IMR-90 (cell line): ENCODE data around the gene SUGCT. TPM values are rescaled to one million over a fixed set of nuclear protein-coding genes. Genes with fewer than 3 reads are reported as not detected.

Experiments
- ATAC-seq: fragments of 200-7000 bp; cut with Tn5 transposase; 2 replicates; pipeline ENCODE4 v1.9.1; 2020; ENCODE audit warnings: low read depth, mild to moderate bottlenecking, moderate library complexity
- BruUV-seq: library from RNA; stranded (reverse); fragments of 400-500 nt; replicated peaks from 2 replicates; lab custom pipeline; 2021; lab: Mats Ljungman, UMichigan
- CTCF ChIA-PET: fragments of 300-600 bp; formaldehyde crosslinking; extraction: SDS; loops from one replicate; lab custom pipeline; 2021; ENCODE audit warnings: antibody characterized with exemption; lab: Yijun Ruan, JAX
- POLR2A ChIA-PET: fragments of 300-600 bp; sonication (Branson Sonifier 250); formaldehyde crosslinking; loops from one replicate; lab custom pipeline; 2022; ENCODE audit warnings: antibody characterized with exemption; ENCODE audit not compliant: unreplicated experiment; lab: Charles Lee
- DNase-seq: peaks from one replicate; pipeline ENCODE4 v3.0.0; 2013
- H2AFZ ChIP-seq: replicated peaks from 2 replicates; pipeline ENCODE3; 2013; ENCODE audit warnings: low read length, mild to moderate bottlenecking; ENCODE audit not compliant: poor library complexity
- H2AK5ac ChIP-seq: 2 replicates; pipeline ENCODE4 v1.6.1; 2013; ENCODE audit warnings: low read depth, low read length, inconsistent platforms
- H2AK9ac ChIP-seq: replicated peaks from 2 replicates; pipeline ENCODE3; 2013; ENCODE audit warnings: mild to moderate bottlenecking, low read depth, low read length, moderate library complexity; ENCODE audit not compliant: poor library complexity
- H2BK120ac ChIP-seq: 2 replicates; pipeline ENCODE4 v1.6.1; 2013; ENCODE audit warnings: low read depth, low read length, inconsistent platforms
- H2BK15ac ChIP-seq: 3 replicates; pipeline ENCODE4 v1.6.1; 2013; ENCODE audit warnings: low read depth, low read length, inconsistent platforms
- H2BK20ac ChIP-seq: 2 replicates; pipeline ENCODE4 v1.6.1; 2013; ENCODE audit warnings: low read depth, mild to moderate bottlenecking, inconsistent platforms, low read length, moderate library complexity
- H2BK5ac ChIP-seq: 2 replicates; pipeline ENCODE4 v1.6.1; 2013; ENCODE audit warnings: mild to moderate bottlenecking, low read depth, low read length, inconsistent platforms; ENCODE audit not compliant: poor library complexity, severe bottlenecking
- H3K14ac ChIP-seq: replicated peaks from 2 replicates; pipeline ENCODE4 v1.6.1; 2013; ENCODE audit warnings: low read depth, low read length, inconsistent platforms
- H3K18ac ChIP-seq: 2 replicates; pipeline ENCODE4 v1.6.1; 2013; ENCODE audit warnings: low read depth, low read length, control low read depth
- H3K23ac ChIP-seq: 2 replicates; pipeline ENCODE4 v1.6.1; 2013; ENCODE audit warnings: low read depth, low read length, inconsistent platforms
- H3K27ac ChIP-seq: 2 replicates; pipeline ENCODE4 v1.5.1; 2013; ENCODE audit warnings: mild to moderate bottlenecking, control low read depth, low read length; ENCODE audit not compliant: insufficient read depth
- H3K27me3 ChIP-seq: 2 replicates; pipeline ENCODE4 v1.6.1; 2013; ENCODE audit warnings: low read length; ENCODE audit not compliant: control insufficient read depth, insufficient read depth
- H3K36me3 ChIP-seq: 2 replicates; pipeline ENCODE4 v1.6.1; 2013; ENCODE audit warnings: low read length, mixed read lengths; ENCODE audit not compliant: control insufficient read depth, insufficient read depth
- H3K4ac ChIP-seq: 2 replicates; pipeline ENCODE4 v1.6.1; 2013; ENCODE audit warnings: low read depth, low read length, inconsistent platforms
- H3K4me1 ChIP-seq: 2 replicates; pipeline ENCODE4 v1.6.1; 2013; ENCODE audit warnings: low read length, mixed read lengths; ENCODE audit not compliant: control insufficient read depth, insufficient read depth
- H3K4me2 ChIP-seq: 2 replicates; pipeline ENCODE4 v1.6.1; 2013; ENCODE audit warnings: low read depth, mild to moderate bottlenecking, control low read depth, low read length, moderate library complexity
- H3K4me3 ChIP-seq: 2 replicates; pipeline ENCODE4 v1.5.1; 2013; ENCODE audit warnings: low read depth, mild to moderate bottlenecking, control low read depth, low read length, moderate library complexity; ENCODE audit not compliant: insufficient read depth
- H3K56ac ChIP-seq: 2 replicates; pipeline ENCODE4 v1.6.1; 2013; ENCODE audit warnings: low read length, inconsistent platforms; ENCODE audit not compliant: insufficient read depth; ENCODE audit errors: extremely low read depth
- H3K79me1 ChIP-seq, 2 experiments: 2 replicates each; pipeline ENCODE4 v1.6.1; 2013; ENCODE audit warnings: low read length in 2 of 2, inconsistent platforms in 1 of 2, low read depth in 1 of 2
- H3K9ac ChIP-seq: 2 replicates; pipeline ENCODE4 v1.6.1; 2013; ENCODE audit warnings: low read depth, low read length, control low read depth
- H3K9me1 ChIP-seq: 2 replicates; pipeline ENCODE4 v1.6.1; 2013; ENCODE audit warnings: low read length, inconsistent platforms; ENCODE audit not compliant: insufficient read depth
- H3K9me3 ChIP-seq: 2 replicates; pipeline ENCODE4 v1.6.1; 2013; ENCODE audit warnings: low read length; ENCODE audit not compliant: control insufficient read depth, insufficient read depth
- H4K20me1 ChIP-seq: 2 replicates; pipeline ENCODE4 v1.6.1; 2013; ENCODE audit warnings: low read length, inconsistent platforms; ENCODE audit not compliant: insufficient read depth
- H4K5ac ChIP-seq: 2 replicates; pipeline ENCODE4 v1.6.1; 2013; ENCODE audit warnings: mild to moderate bottlenecking, low read depth, low read length, control low read depth
- H4K8ac ChIP-seq, 2 experiments: 2 replicates each; pipeline ENCODE4 v1.6.1; 2013; ENCODE audit warnings: low read depth in 2 of 2, low read length in 2 of 2, control low read depth in 1 of 2, inconsistent platforms in 1 of 2
- H4K91ac ChIP-seq: 2 replicates; pipeline ENCODE4 v1.6.1; 2013; ENCODE audit warnings: low read depth, low read length, inconsistent platforms; ENCODE audit not compliant: insufficient read depth
- BHLHE40 ChIP-seq: fragments of 150-350 bp; IDR thresholded peaks from 2 replicates; pipeline ENCODE4 v1.6.1; 2016; ENCODE audit warnings: mild to moderate bottlenecking, low read depth, low read length
- CEBPB ChIP-seq: IDR thresholded peaks from 2 replicates; pipeline ENCODE4 v1.6.1; 2012; ENCODE audit warnings: low read depth, low read length, improper control_type of control experiment
- CHD1 ChIP-seq: IDR thresholded peaks from 2 replicates; pipeline ENCODE4 v1.6.1; 2012; ENCODE audit warnings: low read depth, low read length, improper control_type of control experiment
- FOS ChIP-seq: fragments of 150-350 bp; IDR thresholded peaks from 2 replicates; pipeline ENCODE4 v1.6.1; 2016; ENCODE audit warnings: low read depth, low read length
- MAFK ChIP-seq: IDR thresholded peaks from 2 replicates; pipeline ENCODE4 v1.6.1; 2012; ENCODE audit warnings: low read depth, low read length, improper control_type of control experiment
- MAZ ChIP-seq: IDR thresholded peaks from 2 replicates; pipeline ENCODE4 v1.6.1; 2012; ENCODE audit warnings: low read depth, mild to moderate bottlenecking, low read length, improper control_type of control experiment, moderate library complexity, borderline replicate concordance
- MXI1 ChIP-seq: IDR thresholded peaks from 2 replicates; pipeline ENCODE4 v1.6.1; 2012; ENCODE audit warnings: low read depth, mild to moderate bottlenecking, low read length, moderate library complexity, borderline replicate concordance
- NFE2L2 ChIP-seq: fragments of 150-350 bp; IDR thresholded peaks from 2 replicates; pipeline ENCODE4 v1.6.1; 2016; ENCODE audit warnings: low read depth, mild to moderate bottlenecking, low read length
- POLR2A ChIP-seq: IDR thresholded peaks from 2 replicates; pipeline ENCODE4 v1.6.1; 2012; ENCODE audit warnings: mild to moderate bottlenecking, low read depth, low read length
- RAD21 ChIP-seq: IDR thresholded peaks from 2 replicates; pipeline ENCODE4 v1.6.1; 2012; ENCODE audit warnings: low read length, improper control_type of control experiment
- RCOR1 ChIP-seq: IDR thresholded peaks from 2 replicates; pipeline ENCODE4 v1.6.1; 2012; ENCODE audit warnings: mild to moderate bottlenecking, low read length, improper control_type of control experiment; ENCODE audit not compliant: insufficient replicate concordance
- RFX5 ChIP-seq: IDR thresholded peaks from 2 replicates; pipeline ENCODE4 v1.8.0; 2012; ENCODE audit warnings: low read depth, mild to moderate bottlenecking, low read length, moderate library complexity
- SMC3 ChIP-seq: fragments of 150-350 bp; IDR thresholded peaks from 2 replicates; pipeline ENCODE4 v1.6.1; 2016; ENCODE audit warnings: low read depth, mild to moderate bottlenecking, antibody characterized with exemption, low read length, moderate library complexity
- WGBS, 2 experiments: methylation state at CpG; one replicate each; pipeline versions ENCODE4 v1.1.5 to v1.1.7; 2013; ENCODE audit warnings: missing lambda C conversion rate in 2 of 2; ENCODE audit not compliant: insufficient read length in 1 of 2; ENCODE audit errors: extremely low coverage in 2 of 2; 5-methylcytosine and 5-hydroxymethylcytosine counted together
- dilution Hi-C: fragments of 300-500 bp; cut with HindIII; formaldehyde crosslinking; loops from one replicate; pipeline ENCODE4 v1.14.3; 2018; ENCODE audit warnings: low sequenced_read_pairs; ENCODE audit not compliant: unreplicated experiment
- in situ Hi-C: fragments of 300-500 bp; cut with MboI; formaldehyde crosslinking; loops from 3 replicates; pipeline ENCODE4 v1.14.3; 2019; ENCODE audit warnings: low sequenced_read_pairs, inconsistent platforms, mixed read lengths
- intact Hi-C: fragments of 100-400 bp; cut with micrococcal nuclease; formaldehyde crosslinking; loops from 2 replicates; pipeline ENCODE4 v1.10.0; 2022
- polyA plus RNA-seq, 3 experiments: library from polyadenylated mRNA; depleted of rRNA; stranded (reverse); fragments of >200 nt; gene quantifications; 2 replicates each; pipeline ENCODE4 v1.2.3, GENCODE V29; 2012; ENCODE audit warnings: low replicate concordance in 1 of 3
- total RNA-seq: library from RNA; depleted of rRNA; stranded (reverse); fragments of >200 nt; gene quantifications from 2 replicates; pipeline ENCODE4 v1.2.3, GENCODE V29; 2012
- TF ChIP-seq, protein P1 (sequence below): fragments of 150-350 bp; IDR thresholded peaks from 2 replicates; pipeline ENCODE4 v1.6.1; 2017; ENCODE audit warnings: mild to moderate bottlenecking, antibody characterized with exemption, low read length, low read depth
- TF ChIP-seq, protein P2 (sequence below): fragments of 150-350 bp; IDR thresholded peaks from 2 replicates; pipeline ENCODE4 v1.6.1; 2016; ENCODE audit warnings: low read depth, mild to moderate bottlenecking, low read length, moderate library complexity, borderline replicate concordance
- TF ChIP-seq, protein P3 (sequence below): conservative IDR thresholded peaks from 2 replicates; pipeline ENCODE4 v1.5.1; 2012; ENCODE audit warnings: mild to moderate bottlenecking, low read depth, low read length, improper control_type of control experiment

The SUGCT gene
- total and polyA plus RNA-seq, 2 of the 4 experiments (the other 2 are of a cell fraction) = 5.9 to 8.3 TPM

DNA sequence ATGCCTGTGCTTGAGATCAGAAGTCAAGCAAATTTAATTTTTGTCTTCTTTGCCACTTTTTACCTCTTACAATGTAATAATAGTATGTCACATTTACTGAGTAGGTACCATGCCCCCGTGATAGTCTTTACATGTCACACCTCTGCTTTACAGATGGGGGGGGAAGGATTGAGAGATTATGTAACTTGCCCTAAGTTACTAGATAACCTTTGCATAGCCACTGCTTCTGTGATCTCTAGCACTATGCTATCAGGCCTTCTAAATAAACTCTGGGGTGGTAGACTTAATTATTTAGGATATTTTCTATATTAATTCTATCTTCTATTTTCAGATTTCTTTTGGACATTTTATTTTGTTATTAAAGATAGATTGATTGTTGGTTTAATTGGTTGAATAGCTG, 514.4 kb downstream of the SUGCT start:
- H4K91ac ChIP-seq = no peak overlapping the region
- H2AK5ac ChIP-seq = no peak overlapping the region
- no peak overlapping the region for H3K56ac ChIP-seq
- intact Hi-C loops (no loop called here), in situ Hi-C loops (no loop called here), dilution Hi-C loops (no loop called here)
- H4K8ac ChIP-seq = no peak overlapping the region
- no peak overlapping the region for H2BK15ac ChIP-seq
- no peaks in the 10 kb centered on the region for H3K9me3 ChIP-seq
- no peaks in the 10 kb centered on the region for H3K9me1 ChIP-seq
- no peaks in the 10 kb centered on the region for H3K36me3 ChIP-seq
- H4K5ac ChIP-seq = no peak overlapping the region
- no peak overlapping the region for H3K4me2 ChIP-seq
- no peak overlapping the region for H2BK20ac ChIP-seq
- CTCF ChIA-PET = no interaction called here
- H3K79me1 ChIP-seq = no peaks in the 10 kb centered on the region
- no peak overlapping the region for H3K4ac ChIP-seq
- H2BK5ac ChIP-seq = no peak overlapping the region
- ATAC-seq (no peak), DNase-seq (no peak)
- no peak overlapping the region for H3K4me3 ChIP-seq
- no peaks in the 10 kb centered on the region for H3K4me1 ChIP-seq
- no peak overlapping the region for H2BK120ac ChIP-seq
- TF ChIP-seq BHLHE40 (no peak), FOS (no peak), POLR2A (no peak), RCOR1 (no peak), RAD21 (no peak), CEBPB (no peak), RFX5 (no peak), NFE2L2 (no peak), MAFK (no peak), MAZ (no peak), MXI1 (no peak), SMC3 (no peak), CHD1 (no peak)
- TF ChIP-seq, protein P1, sequence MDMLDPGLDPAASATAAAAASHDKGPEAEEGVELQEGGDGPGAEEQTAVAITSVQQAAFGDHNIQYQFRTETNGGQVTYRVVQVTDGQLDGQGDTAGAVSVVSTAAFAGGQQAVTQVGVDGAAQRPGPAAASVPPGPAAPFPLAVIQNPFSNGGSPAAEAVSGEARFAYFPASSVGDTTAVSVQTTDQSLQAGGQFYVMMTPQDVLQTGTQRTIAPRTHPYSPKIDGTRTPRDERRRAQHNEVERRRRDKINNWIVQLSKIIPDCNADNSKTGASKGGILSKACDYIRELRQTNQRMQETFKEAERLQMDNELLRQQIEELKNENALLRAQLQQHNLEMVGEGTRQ = no peak
- TF ChIP-seq, protein P2, sequence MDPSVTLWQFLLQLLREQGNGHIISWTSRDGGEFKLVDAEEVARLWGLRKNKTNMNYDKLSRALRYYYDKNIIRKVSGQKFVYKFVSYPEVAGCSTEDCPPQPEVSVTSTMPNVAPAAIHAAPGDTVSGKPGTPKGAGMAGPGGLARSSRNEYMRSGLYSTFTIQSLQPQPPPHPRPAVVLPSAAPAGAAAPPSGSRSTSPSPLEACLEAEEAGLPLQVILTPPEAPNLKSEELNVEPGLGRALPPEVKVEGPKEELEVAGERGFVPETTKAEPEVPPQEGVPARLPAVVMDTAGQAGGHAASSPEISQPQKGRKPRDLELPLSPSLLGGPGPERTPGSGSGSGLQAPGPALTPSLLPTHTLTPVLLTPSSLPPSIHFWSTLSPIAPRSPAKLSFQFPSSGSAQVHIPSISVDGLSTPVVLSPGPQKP = no peak
- TF ChIP-seq, protein P3, sequence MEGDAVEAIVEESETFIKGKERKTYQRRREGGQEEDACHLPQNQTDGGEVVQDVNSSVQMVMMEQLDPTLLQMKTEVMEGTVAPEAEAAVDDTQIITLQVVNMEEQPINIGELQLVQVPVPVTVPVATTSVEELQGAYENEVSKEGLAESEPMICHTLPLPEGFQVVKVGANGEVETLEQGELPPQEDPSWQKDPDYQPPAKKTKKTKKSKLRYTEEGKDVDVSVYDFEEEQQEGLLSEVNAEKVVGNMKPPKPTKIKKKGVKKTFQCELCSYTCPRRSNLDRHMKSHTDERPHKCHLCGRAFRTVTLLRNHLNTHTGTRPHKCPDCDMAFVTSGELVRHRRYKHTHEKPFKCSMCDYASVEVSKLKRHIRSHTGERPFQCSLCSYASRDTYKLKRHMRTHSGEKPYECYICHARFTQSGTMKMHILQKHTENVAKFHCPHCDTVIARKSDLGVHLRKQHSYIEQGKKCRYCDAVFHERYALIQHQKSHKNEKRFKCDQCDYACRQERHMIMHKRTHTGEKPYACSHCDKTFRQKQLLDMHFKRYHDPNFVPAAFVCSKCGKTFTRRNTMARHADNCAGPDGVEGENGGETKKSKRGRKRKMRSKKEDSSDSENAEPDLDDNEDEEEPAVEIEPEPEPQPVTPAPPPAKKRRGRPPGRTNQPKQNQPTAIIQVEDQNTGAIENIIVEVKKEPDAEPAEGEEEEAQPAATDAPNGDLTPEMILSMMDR = no peak
- H3K9ac ChIP-seq = no peak overlapping the region
- peaks cover under 1% of the 10 kb centered on the region; the same call in 1 of the 2 replicates for H3K27me3 ChIP-seq
- POLR2A ChIA-PET = interaction anchor here (0.7 kb wide), 1 partner anchor 437 kb away, joined by 4 read pairs; no protein-coding TSS in a partner anchor
- no peaks in the 10 kb centered on the region for H4K20me1 ChIP-seq
- BruUV-seq = no TSS peak
- no CpG with 5 or more reads among the region's 1 CpG for WGBS, 2 experiments
- H3K27ac ChIP-seq = no peak overlapping the region
- H3K18ac ChIP-seq = no peak overlapping the region
- H2AFZ ChIP-seq = no peak overlapping the region
- H3K23ac ChIP-seq = no peak overlapping the region
- no peak overlapping the region for H3K14ac ChIP-seq
- no peak overlapping the region for H2AK9ac ChIP-seq
